Chondrocyte (in vitro differentiated cells): Measurements from ENCODE around the gene ZNF185. TPM values are rescaled to one million over a fixed set of nuclear protein-coding genes. Genes with fewer than 3 reads are reported as not detected.
A peak's percentile ranks its signal among the peaks of the same experiment; 100 is the strongest.

Experiments
- DNase-seq: peaks from one replicate; pipeline ENCODE4 v3.0.0; 2021; ENCODE audit warnings: mixed read lengths, low spot score
- H3K27ac Mint-ChIP-seq: one replicate; pipeline ENCODE4 v1.8.0; 2021; ENCODE audit warnings: mild to moderate bottlenecking, moderate library complexity, mixed read lengths; ENCODE audit not compliant: unreplicated experiment
- H3K27me3 Mint-ChIP-seq: 2 replicates; pipeline ENCODE4 v1.8.0; 2021; ENCODE audit warnings: low read depth, mixed read lengths
- H3K36me3 Mint-ChIP-seq: 2 replicates; pipeline ENCODE4 v1.8.0; 2021; ENCODE audit warnings: low read depth, mixed read lengths
- H3K4me1 Mint-ChIP-seq: 2 replicates; pipeline ENCODE4 v1.8.0; 2021; ENCODE audit warnings: low read depth, mild to moderate bottlenecking, mixed read lengths
- H3K4me3 Mint-ChIP-seq: one replicate; pipeline ENCODE4 v1.8.0; 2021; ENCODE audit warnings: mild to moderate bottlenecking, moderate library complexity, mixed read lengths; ENCODE audit not compliant: unreplicated experiment
- H3K9me3 Mint-ChIP-seq: 2 replicates; pipeline ENCODE4 v1.8.0; 2021; ENCODE audit warnings: low read depth, mixed read lengths
- total RNA-seq: library from RNA; stranded (reverse); gene quantifications from 3 replicates; pipeline ENCODE4 v1.2.1, GENCODE V29; 2021
- TF ChIP-seq, protein P1 (sequence below): fragments of 200-600 bp; sonication (generic); IDR thresholded peaks from 2 replicates; pipeline ENCODE4 v1.5.0; 2021; ENCODE audit warnings: antibody characterized with exemption, mild to moderate bottlenecking, moderate library complexity

The ZNF185 gene
- total RNA-seq, 1 donor from 2014 or later = 14.0 TPM

DNA sequence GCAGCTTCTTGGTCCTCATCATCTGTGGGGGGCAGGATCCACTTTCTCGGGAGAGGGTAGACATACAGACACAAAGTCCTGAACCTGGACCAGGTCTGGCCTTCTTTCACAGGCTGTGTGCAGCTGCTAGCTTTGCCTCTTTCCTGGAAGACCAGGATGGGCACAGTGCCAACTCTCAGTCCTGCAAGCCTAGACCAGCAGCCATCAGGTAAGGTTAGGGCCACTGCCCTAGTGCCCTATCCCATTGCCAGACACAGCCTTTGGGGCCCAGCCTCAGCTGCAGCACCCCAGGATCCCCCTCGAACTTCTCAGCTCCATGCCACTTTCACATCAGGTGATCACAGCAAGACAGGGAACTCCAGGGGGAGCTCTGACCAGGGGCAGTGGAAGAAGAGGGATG lies 38.4 kb downstream of the ZNF185 start:
- no peaks in the 10 kb centered on the region for H3K27me3 Mint-ChIP-seq
- H3K9me3 Mint-ChIP-seq = peaks cover 3% of the 10 kb centered on the region
- peak; percentile 87 for DNase-seq
- TF ChIP-seq, protein P1, sequence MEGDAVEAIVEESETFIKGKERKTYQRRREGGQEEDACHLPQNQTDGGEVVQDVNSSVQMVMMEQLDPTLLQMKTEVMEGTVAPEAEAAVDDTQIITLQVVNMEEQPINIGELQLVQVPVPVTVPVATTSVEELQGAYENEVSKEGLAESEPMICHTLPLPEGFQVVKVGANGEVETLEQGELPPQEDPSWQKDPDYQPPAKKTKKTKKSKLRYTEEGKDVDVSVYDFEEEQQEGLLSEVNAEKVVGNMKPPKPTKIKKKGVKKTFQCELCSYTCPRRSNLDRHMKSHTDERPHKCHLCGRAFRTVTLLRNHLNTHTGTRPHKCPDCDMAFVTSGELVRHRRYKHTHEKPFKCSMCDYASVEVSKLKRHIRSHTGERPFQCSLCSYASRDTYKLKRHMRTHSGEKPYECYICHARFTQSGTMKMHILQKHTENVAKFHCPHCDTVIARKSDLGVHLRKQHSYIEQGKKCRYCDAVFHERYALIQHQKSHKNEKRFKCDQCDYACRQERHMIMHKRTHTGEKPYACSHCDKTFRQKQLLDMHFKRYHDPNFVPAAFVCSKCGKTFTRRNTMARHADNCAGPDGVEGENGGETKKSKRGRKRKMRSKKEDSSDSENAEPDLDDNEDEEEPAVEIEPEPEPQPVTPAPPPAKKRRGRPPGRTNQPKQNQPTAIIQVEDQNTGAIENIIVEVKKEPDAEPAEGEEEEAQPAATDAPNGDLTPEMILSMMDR = no peak
- H3K36me3 Mint-ChIP-seq = no peaks in the 10 kb centered on the region
- H3K4me1 Mint-ChIP-seq = peaks cover 7% of the 10 kb centered on the region
- no peak overlapping the region for H3K27ac Mint-ChIP-seq
- H3K4me3 Mint-ChIP-seq = no peak overlapping the region

DNA sequence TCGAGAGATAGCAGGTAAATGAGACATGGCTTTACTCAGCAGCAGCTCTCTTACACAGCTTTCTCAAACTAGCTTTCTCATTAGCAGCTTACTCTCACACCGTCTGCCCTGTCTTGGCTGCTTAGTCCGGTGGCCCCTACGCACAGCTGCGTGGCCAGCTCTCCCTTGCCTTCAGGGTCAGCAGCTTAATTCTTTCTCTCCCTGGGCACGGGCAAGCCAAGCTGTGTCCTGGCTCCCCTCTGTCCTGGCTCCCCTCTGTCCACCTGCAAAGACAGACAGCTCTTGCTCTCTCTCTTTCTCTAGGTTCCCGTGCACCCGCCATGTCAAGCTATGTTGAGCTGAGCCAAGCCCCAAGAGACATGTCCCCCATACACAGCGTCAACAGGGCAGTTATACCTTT lies 39.4 kb downstream of the ZNF185 start:
- Mint-ChIP-seq H3K27me3 (no peaks in the 10 kb centered on the region), H3K9me3 (peaks cover 3% of the 10 kb centered on the region), H3K27ac (no peak overlapping the region), H3K36me3 (no peaks in the 10 kb centered on the region), H3K4me1 (peaks cover 10% of the 10 kb centered on the region), H3K4me3 (no peak overlapping the region)
- TF ChIP-seq, protein P1 = no peak
- DNase-seq = peak; percentile 43

DNA sequence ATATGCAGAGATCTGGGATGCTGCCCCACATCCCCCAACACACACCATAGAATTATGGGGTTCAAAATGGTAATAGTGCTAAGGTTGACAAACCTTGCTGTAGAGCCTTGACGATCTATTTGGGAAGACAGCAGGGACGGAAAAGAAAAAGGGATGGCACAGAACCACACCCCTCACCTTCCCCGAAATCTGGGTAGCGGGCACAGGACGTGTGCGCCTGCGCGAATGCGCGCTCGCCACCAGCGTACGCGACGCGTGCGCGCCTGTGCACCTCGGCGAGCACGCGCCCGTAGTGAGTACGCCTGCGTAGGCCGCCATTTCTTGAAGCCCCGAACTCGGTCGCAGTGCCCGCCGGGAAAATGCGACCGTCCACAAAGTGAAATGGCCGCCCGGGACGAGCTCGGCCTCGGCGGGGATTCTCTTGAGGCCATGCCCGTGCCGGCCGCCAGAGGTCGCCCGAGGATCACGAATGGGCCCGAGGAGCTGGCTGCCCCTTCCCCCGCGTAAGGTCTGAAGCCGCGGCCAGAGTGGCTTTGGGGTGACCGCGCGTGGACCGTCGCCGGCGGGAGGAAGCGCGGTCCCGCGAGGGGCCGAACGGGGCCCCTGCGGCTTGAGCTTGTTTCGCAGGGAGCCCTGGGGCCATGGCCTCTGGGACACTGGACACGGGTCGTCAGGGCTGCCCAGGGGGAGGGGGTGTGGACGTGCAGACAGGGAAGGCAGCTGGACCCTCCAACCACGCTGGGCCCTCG lies 43.6 kb downstream of the ZNF185 start:
- peak overlapping the region; percentile 79 for H3K4me3 Mint-ChIP-seq
- H3K27me3 Mint-ChIP-seq = no peaks in the 10 kb centered on the region
- peaks cover 14% of the 10 kb centered on the region for H3K4me1 Mint-ChIP-seq
- H3K9me3 Mint-ChIP-seq = no peaks in the 10 kb centered on the region
- peak; percentile 93 for DNase-seq
- H3K36me3 Mint-ChIP-seq = peaks cover 5% of the 10 kb centered on the region
- H3K27ac Mint-ChIP-seq = peak overlapping the region; percentile 81
- TF ChIP-seq, protein P1 = peak; percentile 87

DNA sequence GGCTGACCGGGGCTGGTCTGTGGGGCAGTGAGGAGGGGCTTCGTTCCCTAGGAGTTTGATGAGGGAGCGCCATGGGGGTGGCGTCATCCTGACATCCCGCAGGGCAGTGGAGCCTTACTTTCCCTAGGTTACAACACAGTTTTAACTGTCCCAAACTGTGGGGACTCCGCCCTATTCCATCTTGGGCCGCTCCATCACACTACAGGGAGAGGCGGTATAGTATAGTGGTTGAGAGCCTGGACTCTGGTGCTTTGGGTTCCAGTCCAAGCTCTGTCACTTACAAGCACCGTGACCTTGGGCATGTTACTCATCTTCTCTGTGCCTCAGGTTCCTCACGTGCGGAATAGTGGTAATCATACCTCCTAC lies 44.2 kb downstream of the ZNF185 start:
- no peaks in the 10 kb centered on the region for H3K9me3 Mint-ChIP-seq
- peak overlapping the region; percentile 32 for H3K27ac Mint-ChIP-seq
- peaks cover 14% of the 10 kb centered on the region for H3K4me1 Mint-ChIP-seq
- H3K4me3 Mint-ChIP-seq = peak overlapping the region; percentile 79
- DNase-seq = no peak
- TF ChIP-seq, protein P1 = no peak
- peaks cover 5% of the 10 kb centered on the region for H3K36me3 Mint-ChIP-seq
- H3K27me3 Mint-ChIP-seq = no peaks in the 10 kb centered on the region

DNA sequence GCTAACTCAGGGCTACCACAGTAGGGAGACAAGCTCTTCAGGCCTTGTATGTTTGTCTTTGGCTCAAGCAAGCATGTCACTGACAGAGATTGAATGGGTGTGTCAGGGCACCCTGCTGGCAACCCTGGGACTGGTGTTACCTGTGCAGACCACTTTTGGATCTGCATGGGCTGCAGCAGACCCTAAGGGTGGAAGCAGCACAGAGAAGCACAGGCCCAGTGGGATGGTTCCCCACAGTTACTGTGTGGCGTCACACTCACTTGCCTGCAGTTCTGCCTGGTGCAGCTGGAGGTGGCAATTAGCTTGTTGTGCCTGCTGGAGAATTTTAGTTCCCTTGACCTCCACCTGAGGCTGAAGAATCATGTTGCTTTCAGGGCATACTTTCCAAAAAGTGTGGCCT lies 46.0 kb downstream of the ZNF185 start:
- Mint-ChIP-seq H3K27ac (no peak overlapping the region), H3K27me3 (no peaks in the 10 kb centered on the region), H3K4me3 (no peak overlapping the region), H3K4me1 (peaks cover 14% of the 10 kb centered on the region), H3K36me3 (peaks cover 7% of the 10 kb centered on the region), H3K9me3 (no peaks in the 10 kb centered on the region)
- peak; percentile 53 for DNase-seq
- TF ChIP-seq, protein P1 = no peak
